H1 (cell line): Measurements from ENCODE around the gene IFNE. TPM values are rescaled to one million over a fixed set of nuclear protein-coding genes. Genes with fewer than 3 reads are reported as not detected.

Experiments
- ASH2L ChIP-seq: fragments of 200-600, 300-600 bp; sonication (generic); IDR thresholded peaks from one replicate; pipeline ENCODE4 v1.7.1; 2017; ENCODE audit warnings: low read length
- BCL11A ChIP-seq, 2 experiments: IDR thresholded peaks; one replicate each; pipeline ENCODE4 v1.6.1; 2011; ENCODE audit warnings: low read depth in 2 of 2, low read length in 2 of 2, mild to moderate bottlenecking in 2 of 2
- FOSL1 ChIP-seq: IDR thresholded peaks from 2 replicates; pipeline ENCODE4 v1.6.1; 2011; ENCODE audit warnings: mild to moderate bottlenecking, low read depth, low read length, moderate library complexity; ENCODE audit not compliant: insufficient read depth
- POLR2A ChIP-seq, 2 experiments: IDR thresholded peaks; 1 replicate in 1 of 2; 2 replicates in 1 of 2; pipeline ENCODE4 v1.6.1; 2011; ENCODE audit warnings: low read depth in 2 of 2, low read length in 2 of 2, mild to moderate bottlenecking in 2 of 2; ENCODE audit errors: control extremely low read depth in 1 of 2
- RNF2 ChIP-seq: fragments of 200-900, 300-1000 bp; sonication (generic); IDR thresholded peaks from 2 replicates; pipeline ENCODE4 v1.7.1; 2016; ENCODE audit warnings: borderline replicate concordance, low read depth, mild to moderate bottlenecking, antibody characterized with exemption, low read length; ENCODE audit not compliant: poor library complexity, severe bottlenecking; ENCODE audit errors: missing control alignments
- RXRA ChIP-seq: IDR thresholded peaks from 2 replicates; pipeline ENCODE4 v1.6.1; 2011; ENCODE audit warnings: low read depth, mild to moderate bottlenecking, low read length, moderate library complexity; ENCODE audit not compliant: insufficient read depth
- SP2 ChIP-seq: IDR thresholded peaks from 2 replicates; pipeline ENCODE4 v1.6.1; 2012; ENCODE audit warnings: mild to moderate bottlenecking, low read length, inconsistent platforms
- polyA plus RNA-seq, 7 experiments: library from polyadenylated mRNA; depleted of rRNA in 3 of 7; stranded (reverse) in 5 of 7; unstranded in 2 of 7; fragments of >200 nt in 5 of 7; fragments of 200-250 nt in 2 of 7; gene quantifications; 1 replicate in 5 of 7; 2 replicates in 1 of 7; 4 replicates in 1 of 7; pipeline versions ENCODE4 v1.2.1 to v1.2.3, GENCODE V29; 2011 to 2013; ENCODE audit warnings: missing spikeins in 2 of 7, mixed read lengths in 2 of 7
- total RNA-seq: library from RNA; stranded (reverse); fragmentation: NEBNext Ultra II Directional; extraction: Animal tissue kit (Norgen Biotek cat#: 25700); gene quantifications from 2 replicates; pipeline ENCODE4 v1.2.1, GENCODE V29; 2021

The IFNE gene
- total and polyA plus RNA-seq, 2 of the 8 experiments (the other 6 are each of a cell fraction or from before 2014, with no cell fraction given), result 0.08 TPM; not detected in 1

DNA sequence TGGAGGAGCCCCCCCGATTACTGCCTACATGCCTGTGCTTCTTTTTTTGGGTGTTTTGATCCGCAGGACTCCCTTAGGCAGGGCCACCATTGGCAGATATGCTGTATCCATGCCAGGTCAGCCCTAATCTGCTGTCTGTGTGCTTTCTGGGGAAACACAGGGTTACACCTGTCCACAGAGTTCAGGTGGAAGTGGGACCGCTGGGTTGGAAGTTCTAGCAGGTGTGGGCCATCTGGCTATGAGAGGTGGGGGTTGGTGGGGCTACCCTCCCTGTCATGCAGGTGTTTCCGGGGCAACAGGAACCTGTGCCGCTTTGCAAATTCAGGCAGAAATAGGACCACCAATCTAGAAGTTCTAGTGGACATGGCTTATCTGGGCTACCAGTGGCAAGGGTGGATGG is 17.0 kb downstream of the IFNE start (continued):
- TF ChIP-seq RNF2 (no peak), FOSL1 (no peak), RXRA (no peak), POLR2A (IDR thresholded peaks at IDR 0.05; ENCODE audit: control extremely low read depth in 1 of 2, low read depth in 2 of 2, low read length in 2 of 2) (no peak), SP2 (no peak), ASH2L (no peak), BCL11A (IDR thresholded peaks at IDR 0.05; ENCODE audit: low read depth in 2 of 2, low read length in 2 of 2) (no peak)
